Suprapubic skin (tissue), 3 donors: ENCODE measurements around the gene CKS1B.

Experiments used
- CTCF ChIP-seq, 2 donors: fragments of 200-600 bp in 1 of 2; fragments of 450-650 bp in 1 of 2; sonication (generic) in 1 of 2; IDR thresholded peaks; one replicate each; pipeline ENCODE4 v1.5.1; 2016 to 2019; ENCODE audit warnings: antibody characterized with exemption in 2 of 2, mild to moderate bottlenecking in 1 of 2, moderate library complexity in 1 of 2
- EP300 ChIP-seq: sonication (generic); formaldehyde crosslinking; IDR thresholded peaks from one replicate; pipeline ENCODE4 v1.6.1; 2017; ENCODE audit warnings: antibody characterized with exemption
- POLR2A ChIP-seq, 2 donors: fragments of 450-650 bp; IDR thresholded peaks; one replicate each; pipeline ENCODE4 v1.6.1; 2017; ENCODE audit warnings: antibody characterized with exemption in 2 of 2, mild to moderate bottlenecking in 2 of 2, moderate library complexity in 2 of 2

- no peak for TF ChIP-seq POLR2A (IDR thresholded peaks at IDR 0.05)
- TF ChIP-seq CTCF (IDR thresholded peaks at IDR 0.05) = no peak
- TF ChIP-seq EP300 = no peak
Measured at GRCh38 chr1:154944401-154945159, 29.9 kb upstream of the CKS1B start.
